HG03025 (cell line): ENCODE measurements around the gene DNAL4.
A peak's percentile ranks its signal among the peaks of the same experiment; 100 is the strongest.

Source experiments
- ATAC-seq: cut with Tn5 transposase; IDR thresholded peaks from one replicate; pipeline ENCODE4 v1.9.1; 2021; ENCODE audit warnings: mild to moderate bottlenecking, moderate library complexity; ENCODE audit not compliant: unreplicated experiment, low FRiP score

The DNAL4 gene, protein sequence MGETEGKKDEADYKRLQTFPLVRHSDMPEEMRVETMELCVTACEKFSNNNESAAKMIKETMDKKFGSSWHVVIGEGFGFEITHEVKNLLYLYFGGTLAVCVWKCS

DNA sequence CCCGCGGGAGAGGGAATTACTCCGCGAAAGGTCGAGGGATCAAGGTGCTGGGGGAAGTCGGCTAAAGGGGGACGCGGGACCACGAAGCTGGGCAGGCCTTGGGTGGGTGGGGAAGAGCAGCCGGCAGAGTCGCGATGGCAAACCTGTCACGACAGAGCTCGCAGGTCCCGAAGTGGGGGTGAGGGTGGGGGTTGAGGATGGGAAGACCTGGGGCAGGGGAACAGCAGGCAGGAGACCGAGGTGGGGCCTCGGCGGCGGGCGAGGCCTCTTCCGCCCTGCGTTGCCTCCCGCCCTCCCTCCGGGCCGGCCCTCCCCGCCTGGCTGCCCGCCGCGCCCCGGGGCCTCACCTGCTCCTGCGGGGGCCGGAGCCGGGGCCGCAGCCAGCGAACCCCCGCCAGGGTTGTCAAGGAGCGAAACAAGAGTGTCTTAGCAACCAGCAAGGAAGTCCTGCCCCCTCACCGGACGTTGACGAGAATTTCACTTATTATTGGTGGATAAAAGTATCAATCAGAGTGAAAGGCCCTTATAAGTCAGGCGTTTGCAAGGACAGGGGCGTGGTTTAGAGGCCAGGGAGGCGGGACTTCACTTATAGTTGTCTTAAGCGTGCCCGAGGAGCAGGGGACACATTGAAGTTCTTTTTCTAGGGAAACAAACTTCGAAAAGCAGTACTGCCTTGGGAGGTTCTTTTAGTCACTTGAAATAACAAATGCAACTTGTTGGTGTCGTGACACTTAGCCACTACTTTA lies at the start of gene DNAL4:
DNAL4 (minus strand) TSS at position 423 of the 746 bp plus-strand sequence. CDS start 11,412 bp downstream, outside the sequence.
- peak; percentile 92 for ATAC-seq

DNA sequence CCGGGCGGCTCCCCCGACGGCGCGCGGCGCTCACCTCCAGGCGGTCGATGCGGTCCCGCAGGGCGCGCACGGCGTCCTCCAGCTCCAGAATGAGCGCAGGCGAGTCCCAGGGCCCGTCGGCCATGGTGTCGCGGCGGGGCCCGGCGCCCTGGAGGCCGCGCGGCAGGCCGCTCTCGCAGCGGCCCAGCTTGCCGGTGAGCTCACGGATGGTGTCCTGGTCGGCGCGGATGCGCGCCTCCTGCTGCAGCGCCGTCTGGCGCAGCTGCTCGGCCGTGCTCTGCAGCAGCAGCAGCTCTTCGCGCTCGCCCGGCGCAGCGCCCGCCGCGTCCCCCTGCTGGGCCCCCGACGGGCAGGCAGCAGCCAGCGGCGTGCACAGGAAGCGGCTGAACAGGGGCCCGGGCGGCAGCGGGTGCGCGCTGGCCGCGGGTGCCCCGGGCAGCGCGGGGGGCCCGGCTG lies 49.3 kb upstream of the DNAL4 start:
- ATAC-seq, result no peak

DNA sequence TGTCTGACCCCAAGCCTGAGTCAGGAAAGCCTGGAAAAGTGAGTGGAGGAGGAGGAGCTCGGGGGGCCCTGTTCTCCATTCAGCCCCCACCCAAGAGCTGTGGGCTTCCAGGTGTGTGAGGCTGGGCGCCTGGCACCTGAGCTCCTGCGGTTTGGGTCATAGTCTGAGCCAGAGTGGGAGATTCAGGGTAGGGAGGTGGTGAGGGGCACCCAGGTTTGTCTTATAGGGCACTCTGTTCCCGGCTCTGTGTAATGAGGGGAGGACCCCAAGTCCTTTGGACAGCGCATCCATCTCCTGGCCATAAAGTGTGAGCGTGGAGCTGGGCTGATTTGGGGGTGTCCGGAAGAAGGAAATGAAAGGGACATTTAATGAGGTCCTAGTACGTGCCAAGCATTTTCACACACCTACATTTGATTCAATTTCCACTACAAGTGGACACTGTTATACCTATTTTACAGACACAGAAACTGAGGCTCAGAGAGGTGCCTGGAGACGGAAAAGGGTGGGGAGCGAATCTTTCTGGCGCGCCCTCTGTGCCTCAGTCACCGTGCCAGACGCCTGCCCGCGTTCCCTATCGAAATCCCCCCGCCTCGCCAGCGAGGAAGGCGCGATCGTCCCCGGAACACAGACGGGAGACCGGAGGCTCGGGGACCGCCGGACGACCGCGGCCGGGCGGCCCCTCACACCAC lies 48.7 kb upstream of the DNAL4 start:
- no peak for ATAC-seq

DNA sequence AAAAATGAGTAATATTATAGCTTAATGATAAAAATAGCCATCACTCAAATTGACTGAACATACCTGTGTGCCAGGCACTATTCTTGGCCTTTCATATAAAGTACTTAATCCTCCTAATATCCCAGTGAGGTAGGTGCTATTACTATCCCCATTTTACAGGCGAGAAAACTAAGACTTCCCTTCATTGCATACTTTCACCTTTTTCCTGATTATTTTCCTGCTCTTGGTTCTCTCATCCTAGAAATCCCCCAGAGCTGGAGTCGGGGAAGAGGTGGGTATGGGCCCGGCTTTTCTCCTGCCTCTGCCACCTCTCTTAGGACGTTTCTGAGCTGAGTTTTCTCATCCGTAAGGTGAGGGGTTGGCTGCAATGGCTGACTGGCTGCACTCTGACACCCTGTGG lies 47.7 kb upstream of the DNAL4 start:
- ATAC-seq, result no peak

DNA sequence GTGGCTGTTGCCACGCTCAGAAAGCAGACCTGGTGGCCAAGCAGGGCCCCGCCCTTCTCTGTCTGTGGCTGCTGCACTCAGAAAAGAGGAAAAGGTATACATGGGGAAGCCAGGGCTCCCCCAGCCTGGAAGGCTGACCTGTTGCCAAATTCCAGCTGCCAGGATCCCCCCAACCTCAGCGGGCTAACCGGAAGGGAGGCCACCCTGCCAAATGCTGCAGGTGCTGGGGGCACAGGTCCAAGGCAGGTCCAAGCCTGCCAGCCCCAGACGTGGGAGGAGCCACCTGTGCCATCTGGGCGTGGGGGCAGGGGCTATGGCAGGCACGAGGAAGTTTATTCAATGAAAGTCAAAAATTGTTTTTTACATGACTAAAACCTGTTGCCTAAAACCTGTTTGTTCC lies 47.3 kb upstream of the DNAL4 start:
- no peak for ATAC-seq

DNA sequence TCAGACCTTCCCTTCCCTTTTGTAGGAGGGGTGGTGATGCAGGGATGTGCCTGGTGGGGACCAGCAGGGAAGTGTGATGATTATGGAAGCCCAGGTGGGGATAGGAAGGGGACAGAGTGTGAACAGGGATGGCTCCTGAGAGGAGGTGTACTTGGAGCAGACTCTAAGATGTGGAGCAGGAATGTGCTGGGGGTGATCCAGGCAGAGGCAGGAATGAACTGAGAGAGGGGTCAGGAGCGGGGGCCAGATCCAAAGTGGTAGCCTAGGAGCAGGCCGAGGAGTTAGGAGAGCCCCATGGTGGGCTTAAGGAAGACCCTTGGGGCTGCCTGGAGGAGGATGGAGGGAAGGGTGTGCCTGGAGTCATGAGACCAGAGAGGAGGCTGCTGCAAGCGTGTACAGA lies 46.2 kb upstream of the DNAL4 start:
- no peak for ATAC-seq

DNA sequence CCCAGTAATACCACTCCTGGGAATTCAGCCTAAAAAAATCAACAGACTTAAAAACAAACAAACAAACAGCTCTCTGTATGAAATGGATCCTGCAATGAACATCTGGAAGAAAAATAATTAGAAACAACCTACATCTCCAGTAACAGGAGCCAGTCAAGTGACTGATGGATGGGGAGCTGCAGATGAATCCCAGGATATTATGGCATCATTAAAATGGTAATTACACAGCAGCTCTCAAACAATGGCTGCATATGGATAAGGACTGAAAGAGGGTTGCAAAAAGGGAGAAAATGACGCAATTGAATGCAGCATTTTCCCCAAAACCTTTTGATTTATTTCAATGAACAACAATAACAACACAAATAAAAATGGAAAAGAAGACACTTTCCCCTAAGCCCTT lies 45.7 kb upstream of the DNAL4 start:
- no peak for ATAC-seq

DNA sequence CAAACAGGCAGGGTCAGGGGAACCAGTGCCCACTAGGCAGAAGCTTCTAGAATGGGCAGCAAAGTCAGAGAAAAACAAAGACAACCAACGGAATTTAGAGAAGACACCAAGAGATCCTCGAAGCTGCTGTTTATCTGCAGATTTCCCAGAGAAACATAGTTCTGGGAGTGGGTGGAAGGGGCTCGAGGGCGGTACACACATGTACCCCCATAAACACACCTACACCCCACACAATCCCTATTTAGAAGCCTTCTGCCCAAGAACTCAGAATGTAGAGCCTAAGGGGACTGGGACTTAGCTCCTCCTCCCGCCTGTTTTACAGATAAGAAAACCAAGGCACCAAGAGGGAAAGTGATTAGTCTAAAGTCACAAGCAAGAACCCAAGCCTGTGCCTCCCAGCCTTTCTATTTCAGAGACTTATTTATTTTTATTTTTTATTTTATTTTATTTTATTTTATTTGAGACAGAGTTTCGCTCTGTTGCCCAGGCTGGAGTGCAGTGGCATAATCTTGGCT lies 43.5 kb upstream of the DNAL4 start:
- no peak for ATAC-seq

DNA sequence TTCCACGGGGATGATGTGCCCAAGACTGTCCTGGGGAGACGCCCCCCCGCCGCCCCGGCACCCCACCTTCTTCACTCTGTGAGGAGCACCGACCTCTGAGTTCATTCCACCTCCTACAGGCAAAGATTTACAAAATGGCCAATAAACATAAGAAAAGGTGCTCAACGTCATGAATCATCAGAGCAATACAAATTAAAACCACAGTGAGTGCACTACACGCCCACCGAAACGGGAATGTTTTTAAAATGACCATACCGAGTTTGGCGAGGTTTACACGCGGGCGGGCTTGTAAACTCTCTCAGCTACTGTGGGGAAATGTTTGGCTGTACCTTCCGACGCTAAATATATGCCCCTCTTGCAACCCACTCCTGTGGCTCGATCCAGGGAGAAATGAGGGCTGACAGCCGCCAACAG lies 42.0 kb upstream of the DNAL4 start:
- ATAC-seq, result no peak

DNA sequence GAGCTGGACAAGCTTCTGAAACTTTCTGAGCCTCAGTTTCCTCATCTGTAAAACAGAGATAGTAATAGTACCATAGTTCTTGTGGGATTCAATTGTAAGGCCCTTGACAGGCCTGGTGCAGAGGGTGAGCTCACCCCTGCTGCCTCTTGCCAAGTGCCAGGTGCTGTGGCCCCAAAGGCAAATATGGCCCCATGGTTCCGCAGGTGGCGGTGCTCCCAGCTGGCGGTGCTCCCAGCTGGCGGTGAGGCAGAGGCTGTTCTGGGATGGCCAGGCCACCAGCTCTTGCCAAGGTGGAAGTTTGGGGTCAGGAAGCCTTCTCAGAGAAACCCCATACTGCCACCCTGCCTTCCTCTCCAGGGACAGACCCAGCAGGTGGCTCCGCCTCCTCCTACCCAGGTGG lies 41.0 kb upstream of the DNAL4 start:
- ATAC-seq, result no peak

DNA sequence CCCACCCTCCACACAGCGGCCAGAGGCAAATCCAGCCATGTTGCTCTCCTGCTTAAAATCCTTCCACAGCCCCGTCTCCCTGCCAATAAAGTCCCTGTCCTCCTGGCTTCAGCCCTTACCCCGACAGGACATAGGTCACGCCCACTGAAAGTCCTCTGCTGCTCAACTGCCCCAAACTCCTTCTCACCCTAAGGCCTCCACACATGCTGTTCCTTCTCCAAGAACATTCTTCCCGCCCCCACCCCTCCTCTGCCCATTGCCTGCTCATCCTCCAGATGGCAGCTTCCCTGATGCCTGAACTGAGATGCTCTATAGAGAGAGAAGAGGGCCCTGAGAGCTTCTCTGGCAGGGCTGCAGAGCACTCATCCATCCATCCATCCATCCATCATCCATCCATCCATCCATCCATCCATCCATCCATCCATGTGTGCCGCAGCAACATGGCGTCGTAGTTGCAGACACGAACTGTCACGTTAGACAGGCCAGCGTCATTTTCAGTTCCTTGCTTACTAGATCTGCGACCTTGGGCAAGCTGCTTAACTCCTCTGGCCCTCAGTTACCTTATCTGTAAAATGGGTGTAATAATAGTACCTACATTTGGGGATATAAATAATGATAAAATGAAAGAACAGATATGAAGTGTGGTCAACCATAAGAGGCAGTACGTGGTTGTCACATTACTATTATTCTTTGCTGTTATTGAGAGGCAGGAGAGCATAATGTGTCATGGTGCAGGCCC lies 40.4 kb upstream of the DNAL4 start:
- ATAC-seq, result no peak

DNA sequence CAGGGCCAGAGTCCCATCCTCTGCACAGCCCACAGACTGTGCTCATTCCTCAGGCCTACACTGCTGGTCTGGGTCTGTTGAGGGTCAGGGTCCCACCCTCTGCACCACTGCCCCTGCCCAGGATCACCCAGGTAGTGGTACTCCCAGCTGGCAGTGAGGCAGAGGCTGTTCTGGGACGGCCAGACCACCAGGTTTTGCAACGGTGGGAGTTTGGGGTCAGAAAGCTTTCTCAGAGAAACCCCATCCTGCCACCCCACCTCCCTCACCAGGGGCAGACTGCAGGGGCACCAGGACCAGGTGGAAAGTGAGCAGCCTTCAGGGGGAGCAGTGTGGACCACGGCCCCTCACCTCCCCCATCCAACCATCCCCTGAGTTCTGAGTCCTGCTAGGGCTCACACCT lies 39.1 kb upstream of the DNAL4 start:
- no peak for ATAC-seq

DNA sequence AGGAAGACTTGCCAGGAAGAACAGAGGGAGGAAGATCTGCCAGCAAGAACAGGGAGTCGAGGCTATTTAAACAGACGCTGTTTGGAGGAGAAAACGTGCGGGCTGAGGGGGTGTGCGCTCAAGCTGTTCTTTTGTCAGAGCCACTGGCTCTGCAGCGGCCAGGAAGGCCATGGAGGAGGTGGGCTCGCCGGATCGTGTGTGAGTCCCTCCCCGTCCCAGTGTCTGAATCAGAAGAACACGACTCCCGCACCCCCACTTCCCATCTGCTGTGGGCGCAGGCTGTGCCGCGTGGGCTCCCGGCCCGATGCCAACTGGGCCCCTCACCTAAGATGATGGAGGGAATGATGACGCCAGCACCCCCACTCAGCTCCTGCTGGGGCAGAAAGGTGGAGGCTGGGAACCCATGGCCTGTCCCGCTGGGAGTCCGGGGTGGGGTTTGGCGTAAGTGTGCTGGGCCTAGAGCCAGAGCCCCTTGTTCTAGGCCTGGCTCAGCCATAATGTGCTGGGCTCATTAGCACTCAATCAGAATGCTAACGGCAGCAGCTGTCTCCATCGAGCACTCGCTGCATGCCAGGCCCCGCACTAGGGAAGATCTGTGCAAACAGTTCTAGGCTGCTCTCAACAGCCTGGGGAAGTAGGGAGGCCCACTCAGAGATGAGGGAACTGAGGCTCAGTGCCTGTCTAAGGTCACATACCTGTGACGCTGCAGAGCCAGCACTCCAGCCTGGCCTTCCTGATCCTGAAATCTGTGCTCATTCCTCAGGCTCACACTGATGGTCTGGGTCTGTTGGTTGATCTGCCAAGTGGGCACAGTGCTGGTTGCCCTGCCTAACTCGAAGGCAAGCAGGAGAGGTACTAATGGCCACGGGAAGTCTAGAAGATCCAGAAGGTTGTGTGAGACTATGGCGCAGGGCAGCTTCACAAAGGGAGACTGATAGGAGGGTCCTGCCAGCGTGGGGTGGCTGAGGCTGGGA lies 38.3 kb upstream of the DNAL4 start:
- no peak for ATAC-seq

DNA sequence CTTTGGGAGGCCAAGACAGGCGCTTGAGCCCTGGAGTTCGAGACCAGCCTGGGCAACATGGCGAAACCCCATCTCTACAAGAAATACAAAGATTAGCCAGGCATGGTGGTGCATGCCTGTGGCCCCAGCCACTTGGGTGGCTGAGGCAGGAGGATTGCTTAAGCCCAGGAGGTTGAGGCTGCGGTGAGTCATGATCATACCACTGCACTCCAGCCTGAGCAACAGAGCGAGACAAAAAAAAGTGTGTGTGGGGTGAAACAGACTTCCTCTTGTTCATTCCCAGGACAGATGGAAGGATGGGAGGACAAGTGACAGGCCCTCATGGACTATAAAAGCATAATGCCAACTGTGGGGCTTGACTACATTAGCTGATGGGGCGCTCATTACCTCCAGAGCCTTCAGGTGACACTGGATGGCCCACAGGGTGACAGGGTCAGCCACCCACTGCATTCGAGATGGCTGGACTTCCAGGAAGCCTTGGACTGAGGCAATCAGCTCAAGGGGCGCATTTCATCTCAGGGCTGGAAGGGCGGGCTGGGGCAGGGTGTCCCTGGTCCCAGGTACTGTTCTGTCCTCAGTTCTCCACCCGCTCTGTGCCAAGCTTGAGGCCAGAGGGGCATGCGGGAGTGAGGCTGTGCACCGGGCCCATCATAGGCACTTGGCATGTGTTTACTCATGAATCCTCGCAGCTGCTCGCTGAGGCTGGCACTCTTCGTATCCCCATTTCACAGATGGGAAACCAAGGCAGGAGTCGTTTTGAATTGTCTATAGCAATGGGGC lies 37.4 kb upstream of the DNAL4 start:
- ATAC-seq, result no peak

DNA sequence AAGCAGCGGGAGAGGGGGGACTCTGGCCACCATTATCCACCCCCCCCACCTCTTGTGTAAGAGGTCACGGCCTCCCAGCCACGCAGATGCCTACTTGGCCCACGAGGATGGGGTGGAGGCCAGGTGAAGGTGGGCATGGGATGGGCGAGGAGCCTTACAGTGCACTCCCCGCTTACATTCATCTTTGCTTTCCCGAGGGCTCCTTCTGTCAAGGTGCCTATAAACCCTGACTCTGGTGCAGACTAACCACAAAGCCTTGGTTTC lies 36.8 kb upstream of the DNAL4 start:
- no peak for ATAC-seq

DNA sequence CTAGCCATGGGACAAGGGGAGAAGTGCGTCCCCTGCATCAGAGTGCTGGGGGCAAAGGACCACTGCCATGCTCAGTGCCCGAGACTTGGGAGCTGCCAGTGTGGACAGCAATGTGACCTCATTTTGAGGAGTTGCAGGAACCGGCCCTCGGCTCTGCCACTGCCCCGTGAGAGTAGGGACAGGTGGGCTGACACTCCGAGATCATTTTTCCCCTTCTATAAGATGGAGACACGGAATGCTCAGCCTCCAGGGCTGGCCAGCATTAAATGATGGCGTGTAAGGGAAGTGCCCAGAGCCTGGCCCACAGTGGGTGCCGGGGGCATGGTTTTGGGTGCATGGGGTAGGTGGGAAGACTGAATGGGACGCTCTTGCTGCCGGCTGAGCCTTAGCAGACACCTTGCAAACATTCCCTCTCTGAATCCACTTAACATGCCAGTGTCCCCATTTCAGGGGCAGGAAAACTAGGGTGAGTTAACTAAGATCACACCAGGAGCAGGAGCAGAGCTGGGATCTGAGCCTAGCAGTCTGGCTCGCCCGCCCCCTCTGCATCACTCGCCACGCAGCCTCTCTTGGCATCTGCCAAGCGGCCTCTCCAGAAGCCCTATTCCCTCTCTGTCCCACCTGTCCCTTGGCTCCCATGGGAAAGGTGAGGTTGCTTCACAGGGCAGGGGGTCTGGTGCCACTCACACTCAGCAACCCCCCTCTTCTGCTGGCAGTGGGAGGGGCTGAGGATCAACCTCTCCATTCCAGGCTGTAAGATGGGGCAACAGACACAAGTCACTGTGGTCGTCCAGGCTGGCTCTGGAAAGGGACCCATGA lies 36.3 kb upstream of the DNAL4 start:
- no peak for ATAC-seq

DNA sequence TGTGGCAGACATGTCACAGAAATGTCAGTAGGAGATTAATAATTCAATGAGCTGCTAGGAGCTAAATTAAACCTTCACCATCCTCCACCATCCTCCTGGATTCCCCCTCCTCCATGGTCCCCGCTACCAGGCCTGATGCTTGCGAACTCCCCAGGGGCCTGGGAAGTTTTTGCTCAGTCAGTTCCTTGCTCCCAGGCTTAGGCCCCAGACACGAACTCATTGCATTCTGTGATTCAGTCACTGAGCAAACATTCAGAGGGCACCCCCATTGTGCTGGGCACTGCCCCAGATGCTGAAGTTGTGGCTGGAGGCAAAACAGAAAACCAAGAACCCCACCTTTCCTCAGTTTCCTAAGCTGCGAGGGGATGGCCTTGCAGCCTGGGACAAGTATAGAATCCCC lies 35.5 kb upstream of the DNAL4 start:
- ATAC-seq, result no peak

DNA sequence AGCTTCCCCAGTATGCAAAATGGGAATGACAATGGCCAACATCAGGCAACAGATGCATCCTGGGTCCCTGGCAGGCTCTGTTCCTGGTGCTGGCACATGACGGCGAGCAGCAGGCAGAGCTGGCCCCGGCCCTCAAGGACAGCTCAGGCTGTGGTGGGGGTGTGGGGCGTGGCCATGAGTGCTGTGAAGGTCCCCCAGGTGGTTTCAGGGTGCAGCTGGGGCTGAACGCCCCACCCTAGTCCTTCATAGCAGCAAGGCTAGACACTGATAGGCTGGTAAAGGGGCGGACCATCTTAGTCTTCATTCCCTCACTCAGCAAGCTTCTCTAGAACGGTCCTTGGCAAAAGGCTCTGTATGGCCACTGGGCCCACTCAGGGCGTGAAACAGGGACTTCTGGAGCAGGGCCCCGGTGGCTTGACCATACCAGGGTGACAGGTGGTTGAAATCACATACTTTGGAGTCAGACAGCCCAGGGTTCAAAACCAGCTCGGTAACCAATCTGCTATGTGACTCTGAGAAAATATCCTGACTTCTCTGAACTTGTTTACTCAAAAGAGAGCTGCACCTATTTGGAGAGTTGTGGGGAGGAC lies 34.8 kb upstream of the DNAL4 start:
- no peak for ATAC-seq
